ENCODE data around the gene PLEKHO2. TPM values are rescaled to one million over a fixed set of nuclear protein-coding genes. Genes with fewer than 3 reads are reported as not detected.

PLEKHO2 gene
- total RNA-seq, 1 donor from 2014 or later: 20.3 TPM

- Mint-ChIP-seq H3K4me3 (ENCODE audit: unreplicated experiment) (no peak overlapping the region), H3K27ac (ENCODE audit: unreplicated experiment) (no peak overlapping the region), H3K36me3 (ENCODE audit: low read depth) (peaks cover 2% of the 10 kb centered on the region), H3K9me3 (ENCODE audit: low read depth) (no peaks in the 10 kb centered on the region), H3K4me1 (ENCODE audit: low read depth) (no peaks in the 10 kb centered on the region), H3K27me3 (ENCODE audit: low read depth) (no peaks in the 10 kb centered on the region)
- no peak for DNase-seq (ENCODE audit: low spot score)
- TF ChIP-seq CTCF (IDR thresholded peaks at IDR 0.05): no peak
These were observed 25.3 kb upstream of the PLEKHO2 start for GRCh38 chr15:64816452-64816851.

- Mint-ChIP-seq H3K36me3 (ENCODE audit: low read depth) (peaks cover 2% of the 10 kb centered on the region), H3K9me3 (ENCODE audit: low read depth) (no peaks in the 10 kb centered on the region), H3K27ac (ENCODE audit: unreplicated experiment) (peak overlapping the region; percentile 74), H3K4me3 (ENCODE audit: unreplicated experiment) (peak overlapping the region; percentile 80), H3K4me1 (ENCODE audit: low read depth) (peaks cover 21% of the 10 kb centered on the region), H3K27me3 (ENCODE audit: low read depth) (no peaks in the 10 kb centered on the region)
- no peak for TF ChIP-seq CTCF (IDR thresholded peaks at IDR 0.05)
- no peak for DNase-seq (ENCODE audit: low spot score)
These were observed 16.7 kb upstream of the PLEKHO2 start for GRCh38 chr15:64824929-64825430.

- Mint-ChIP-seq H3K27me3 (ENCODE audit: low read depth) (no peaks in the 10 kb centered on the region), H3K4me1 (ENCODE audit: low read depth) (peaks cover 21% of the 10 kb centered on the region), H3K9me3 (ENCODE audit: low read depth) (no peaks in the 10 kb centered on the region), H3K36me3 (ENCODE audit: low read depth) (peaks cover 1% of the 10 kb centered on the region), H3K27ac (ENCODE audit: unreplicated experiment) (peak within 1 kb of the TSS; percentile 91), H3K4me3 (ENCODE audit: unreplicated experiment) (peak within 1 kb of the TSS; percentile 80)
- DNase-seq (ENCODE audit: low spot score): no peak
- peak; percentile 14 for TF ChIP-seq CTCF (IDR thresholded peaks at IDR 0.05)
These were observed 16.1 kb upstream of the PLEKHO2 start, which contains the start of gene PIF1 for GRCh38 chr15:64825431-64826294. PIF1 (minus strand) TSS chr15:64825647; CDS start chr15:64824335, 1,312 bp downstream.

- Mint-ChIP-seq H3K4me3 (ENCODE audit: unreplicated experiment) (no peak overlapping the region), H3K9me3 (ENCODE audit: low read depth) (no peaks in the 10 kb centered on the region)
These were observed 12.7 kb upstream of the PLEKHO2 start for GRCh38 chr15:64828985-64829384.

More at GRCh38 chr15:64828985-64829384, 12.7 kb upstream of the PLEKHO2 start:
- peaks cover 19% of the 10 kb centered on the region for H3K4me1 Mint-ChIP-seq (ENCODE audit: low read depth)
- no peaks in the 10 kb centered on the region for H3K36me3 Mint-ChIP-seq (ENCODE audit: low read depth)
- no peak overlapping the region for H3K27ac Mint-ChIP-seq (ENCODE audit: unreplicated experiment)
- no peak for DNase-seq (ENCODE audit: low spot score)
- H3K27me3 Mint-ChIP-seq (ENCODE audit: low read depth): no peaks in the 10 kb centered on the region
- TF ChIP-seq CTCF (IDR thresholded peaks at IDR 0.05): no peak

Data from chondrocyte (in vitro differentiated cells).